HepG2 (cell line): Measurements from ENCODE around the gene COX5B. TPM values are rescaled to one million over a fixed set of nuclear protein-coding genes. Genes with fewer than 3 reads are reported as not detected.

Experiments
- FOXJ3 ChIP-seq: sonication (generic); formaldehyde crosslinking; IDR thresholded peaks from 2 replicates; pipeline ENCODE4 v1.4.0; 2020; ENCODE audit warnings: missing genetic modification reagents, mild to moderate bottlenecking, borderline replicate concordance
- HOXD1 ChIP-seq: sonication (generic); formaldehyde crosslinking; IDR thresholded peaks from 2 replicates; pipeline ENCODE4 v1.5.0; 2020; ENCODE audit warnings: missing genetic modification reagents
- JUN ChIP-seq: sonication (generic); formaldehyde crosslinking; IDR thresholded peaks from 2 replicates; pipeline ENCODE4 v1.4.0; 2020; ENCODE audit warnings: mild to moderate bottlenecking, missing genetic modification reagents
- MED8 ChIP-seq: sonication (generic); formaldehyde crosslinking; IDR thresholded peaks from 2 replicates; pipeline ENCODE4 v1.8.1; 2023; ENCODE audit warnings: mild to moderate bottlenecking, missing genetic modification reagents; ENCODE audit not compliant: insufficient replicate concordance
- MTF2 ChIP-seq: sonication (generic); formaldehyde crosslinking; IDR thresholded peaks from 2 replicates; pipeline ENCODE4 v1.5.0; 2020; ENCODE audit warnings: missing genetic modification reagents, borderline replicate concordance
- PAX8 ChIP-seq: sonication (generic); formaldehyde crosslinking; IDR thresholded peaks from 2 replicates; pipeline ENCODE4 v1.8.0; 2022; ENCODE audit warnings: mild to moderate bottlenecking, missing genetic modification reagents, borderline replicate concordance
- RARA ChIP-seq: IDR thresholded peaks from 2 replicates; pipeline ENCODE4 v1.6.1; 2016; ENCODE audit warnings: missing genetic modification reagents, missing compliant biosample characterization
- SUZ12 ChIP-seq: fragments of 150-350 bp; IDR thresholded peaks from 2 replicates; pipeline ENCODE4 v1.6.1; 2014; ENCODE audit warnings: low read depth, low read length
- ZBTB8A ChIP-seq: sonication (generic); formaldehyde crosslinking; IDR thresholded peaks from 2 replicates; pipeline ENCODE4 v1.4.0; 2020; ENCODE audit warnings: mild to moderate bottlenecking, low read depth, missing genetic modification reagents, borderline replicate concordance
- ZNF430 ChIP-seq: sonication (generic); formaldehyde crosslinking; IDR thresholded peaks from 2 replicates; pipeline ENCODE4 v1.9.0; 2021; ENCODE audit warnings: mild to moderate bottlenecking, missing genetic modification reagents
- ZNF557 ChIP-seq: sonication (generic); formaldehyde crosslinking; IDR thresholded peaks from 2 replicates; pipeline ENCODE4 v1.4.0; 2020; ENCODE audit warnings: missing genetic modification reagents
- ZNF724P ChIP-seq: sonication (generic); formaldehyde crosslinking; IDR thresholded peaks from 2 replicates; pipeline ENCODE4 v1.8.0; 2022; ENCODE audit warnings: missing genetic modification reagents, borderline replicate concordance
- ZNF768 ChIP-seq: sonication (generic); formaldehyde crosslinking; IDR thresholded peaks from 2 replicates; pipeline ENCODE4 v1.4.0; 2020; ENCODE audit warnings: missing genetic modification reagents
- ZNF781 ChIP-seq: sonication (generic); formaldehyde crosslinking; IDR thresholded peaks from 2 replicates; pipeline ENCODE4 v1.5.1; 2020; ENCODE audit warnings: borderline replicate concordance, mild to moderate bottlenecking, missing genetic modification reagents; ENCODE audit errors: not compliant biosample characterization
- ZNF782 ChIP-seq: sonication (generic); formaldehyde crosslinking; IDR thresholded peaks from 2 replicates; pipeline ENCODE4 v1.4.0; 2020; ENCODE audit warnings: missing genetic modification reagents, mild to moderate bottlenecking, borderline replicate concordance
- polyA plus RNA-seq, 8 experiments: library from polyadenylated mRNA; depleted of rRNA in 3 of 8; stranded (reverse) in 7 of 8; unstranded in 1 of 8; fragments of >200 nt; fragmentation: Illumina TruSeq in 4 of 8; extraction: Trizol in 4 of 8; gene quantifications; 2 replicates each; pipeline versions ENCODE4 v1.2.1 to v1.2.3, GENCODE V29; 2011 to 2016; ENCODE audit warnings: low read depth in 4 of 8, missing spikeins in 1 of 8, mixed read lengths in 1 of 8; ENCODE audit not compliant: insufficient read depth in 1 of 8
- total RNA-seq, 5 experiments: library from RNA; depleted of rRNA; stranded (reverse); fragments of >200 nt; fragmentation: Illumina TruSeq; extraction: Trizol; gene quantifications; 2 replicates each; pipeline ENCODE4 v1.2.3, GENCODE V29; 2016; ENCODE audit warnings: low read depth in 1 of 5
- TF ChIP-seq, protein P1 (sequence below): sonication (generic); formaldehyde crosslinking; IDR thresholded peaks from 2 replicates; pipeline ENCODE4 v1.9.0; 2021; ENCODE audit warnings: missing genetic modification reagents, borderline replicate concordance
- TF ChIP-seq, protein P2 (sequence below): sonication (generic); formaldehyde crosslinking; conservative IDR thresholded peaks from 2 replicates; pipeline ENCODE4 v1.8.0; 2022; ENCODE audit warnings: missing genetic modification reagents
- TF ChIP-seq, protein P3 (sequence below): sonication (generic); formaldehyde crosslinking; IDR thresholded peaks from 2 replicates; pipeline ENCODE4 v1.4.0; 2020; ENCODE audit warnings: missing genetic modification reagents, borderline replicate concordance

Gene COX5B
- total and polyA plus RNA-seq, 2 of the 13 experiments (the other 11 are each of a cell fraction or from before 2014, with no cell fraction given): 453 to 536 TPM

DNA sequence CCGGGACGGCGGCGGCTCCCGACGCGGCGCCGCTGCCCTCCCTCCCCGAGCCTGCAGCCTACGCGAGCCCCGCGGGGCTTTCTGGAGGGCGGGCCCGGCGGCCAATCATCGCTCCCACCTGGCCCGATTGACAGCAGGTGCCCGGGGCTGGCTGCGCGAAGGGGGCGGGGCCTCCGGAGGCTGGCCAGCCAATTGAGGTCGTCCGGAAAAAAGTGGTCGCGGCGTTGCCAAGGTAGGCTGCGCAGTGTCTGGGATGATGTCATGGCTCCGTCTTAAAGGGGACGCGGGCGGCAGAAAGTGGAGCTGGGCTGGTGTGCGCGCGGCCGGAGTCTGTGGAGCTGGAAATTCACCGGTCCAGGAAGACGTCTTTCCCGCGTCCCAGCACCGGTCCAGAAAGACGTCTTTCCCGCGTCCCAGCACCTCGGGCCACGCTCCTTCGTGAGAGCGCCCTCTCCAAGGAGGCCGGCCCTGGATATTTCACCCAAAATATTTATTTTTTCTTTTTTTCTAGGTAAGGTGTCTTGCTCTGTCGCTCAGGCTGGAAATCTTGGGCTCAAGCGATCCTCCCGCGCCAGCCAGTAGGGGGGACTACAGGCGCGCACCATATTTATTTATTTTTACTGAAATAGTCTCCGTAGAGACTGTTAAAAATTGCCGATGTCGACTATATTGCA, 18.2 kb downstream of the COX5B start, which contains the start of gene ACTR1B (continued):
- TF ChIP-seq ZNF782 (CRISPR knock-in tag): peak; percentile 82; the same call in 1 of the 2 replicates
- no peak for TF ChIP-seq ZNF781 (CRISPR knock-in tag)
- TF ChIP-seq, protein P1, sequence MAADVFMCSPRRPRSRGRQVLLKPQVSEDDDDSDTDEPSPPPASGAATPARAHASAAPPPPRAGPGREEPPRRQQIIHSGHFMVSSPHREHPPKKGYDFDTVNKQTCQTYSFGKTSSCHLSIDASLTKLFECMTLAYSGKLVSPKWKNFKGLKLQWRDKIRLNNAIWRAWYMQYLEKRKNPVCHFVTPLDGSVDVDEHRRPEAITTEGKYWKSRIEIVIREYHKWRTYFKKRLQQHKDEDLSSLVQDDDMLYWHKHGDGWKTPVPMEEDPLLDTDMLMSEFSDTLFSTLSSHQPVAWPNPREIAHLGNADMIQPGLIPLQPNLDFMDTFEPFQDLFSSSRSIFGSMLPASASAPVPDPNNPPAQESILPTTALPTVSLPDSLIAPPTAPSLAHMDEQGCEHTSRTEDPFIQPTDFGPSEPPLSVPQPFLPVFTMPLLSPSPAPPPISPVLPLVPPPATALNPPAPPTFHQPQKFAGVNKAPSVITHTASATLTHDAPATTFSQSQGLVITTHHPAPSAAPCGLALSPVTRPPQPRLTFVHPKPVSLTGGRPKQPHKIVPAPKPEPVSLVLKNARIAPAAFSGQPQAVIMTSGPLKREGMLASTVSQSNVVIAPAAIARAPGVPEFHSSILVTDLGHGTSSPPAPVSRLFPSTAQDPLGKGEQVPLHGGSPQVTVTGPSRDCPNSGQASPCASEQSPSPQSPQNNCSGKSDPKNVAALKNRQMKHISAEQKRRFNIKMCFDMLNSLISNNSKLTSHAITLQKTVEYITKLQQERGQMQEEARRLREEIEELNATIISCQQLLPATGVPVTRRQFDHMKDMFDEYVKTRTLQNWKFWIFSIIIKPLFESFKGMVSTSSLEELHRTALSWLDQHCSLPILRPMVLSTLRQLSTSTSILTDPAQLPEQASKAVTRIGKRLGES: peak; percentile 68; the same call in 1 of the 2 replicates
- peak; percentile 59; the same call in 1 of the 2 replicates for TF ChIP-seq ZNF557
- no peak; the same call in 1 of the 2 replicates for TF ChIP-seq MTF2
- TF ChIP-seq FOXJ3 (CRISPR knock-in tag): peak; percentile 73; the same call in 1 of the 2 replicates
- TF ChIP-seq, protein P2, sequence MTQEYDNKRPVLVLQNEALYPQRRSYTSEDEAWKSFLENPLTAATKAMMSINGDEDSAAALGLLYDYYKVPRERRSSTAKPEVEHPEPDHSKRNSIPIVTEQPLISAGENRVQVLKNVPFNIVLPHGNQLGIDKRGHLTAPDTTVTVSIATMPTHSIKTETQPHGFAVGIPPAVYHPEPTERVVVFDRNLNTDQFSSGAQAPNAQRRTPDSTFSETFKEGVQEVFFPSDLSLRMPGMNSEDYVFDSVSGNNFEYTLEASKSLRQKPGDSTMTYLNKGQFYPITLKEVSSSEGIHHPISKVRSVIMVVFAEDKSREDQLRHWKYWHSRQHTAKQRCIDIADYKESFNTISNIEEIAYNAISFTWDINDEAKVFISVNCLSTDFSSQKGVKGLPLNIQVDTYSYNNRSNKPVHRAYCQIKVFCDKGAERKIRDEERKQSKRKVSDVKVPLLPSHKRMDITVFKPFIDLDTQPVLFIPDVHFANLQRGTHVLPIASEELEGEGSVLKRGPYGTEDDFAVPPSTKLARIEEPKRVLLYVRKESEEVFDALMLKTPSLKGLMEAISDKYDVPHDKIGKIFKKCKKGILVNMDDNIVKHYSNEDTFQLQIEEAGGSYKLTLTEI (CRISPR knock-in tag): no peak
- no peak; the same call in 1 of the 2 replicates for TF ChIP-seq ZNF724P (CRISPR knock-in tag)
- TF ChIP-seq JUN (CRISPR knock-in tag): peak; percentile 97
- TF ChIP-seq MED8 (CRISPR knock-in tag): peak; percentile 55
- TF ChIP-seq, protein P3, sequence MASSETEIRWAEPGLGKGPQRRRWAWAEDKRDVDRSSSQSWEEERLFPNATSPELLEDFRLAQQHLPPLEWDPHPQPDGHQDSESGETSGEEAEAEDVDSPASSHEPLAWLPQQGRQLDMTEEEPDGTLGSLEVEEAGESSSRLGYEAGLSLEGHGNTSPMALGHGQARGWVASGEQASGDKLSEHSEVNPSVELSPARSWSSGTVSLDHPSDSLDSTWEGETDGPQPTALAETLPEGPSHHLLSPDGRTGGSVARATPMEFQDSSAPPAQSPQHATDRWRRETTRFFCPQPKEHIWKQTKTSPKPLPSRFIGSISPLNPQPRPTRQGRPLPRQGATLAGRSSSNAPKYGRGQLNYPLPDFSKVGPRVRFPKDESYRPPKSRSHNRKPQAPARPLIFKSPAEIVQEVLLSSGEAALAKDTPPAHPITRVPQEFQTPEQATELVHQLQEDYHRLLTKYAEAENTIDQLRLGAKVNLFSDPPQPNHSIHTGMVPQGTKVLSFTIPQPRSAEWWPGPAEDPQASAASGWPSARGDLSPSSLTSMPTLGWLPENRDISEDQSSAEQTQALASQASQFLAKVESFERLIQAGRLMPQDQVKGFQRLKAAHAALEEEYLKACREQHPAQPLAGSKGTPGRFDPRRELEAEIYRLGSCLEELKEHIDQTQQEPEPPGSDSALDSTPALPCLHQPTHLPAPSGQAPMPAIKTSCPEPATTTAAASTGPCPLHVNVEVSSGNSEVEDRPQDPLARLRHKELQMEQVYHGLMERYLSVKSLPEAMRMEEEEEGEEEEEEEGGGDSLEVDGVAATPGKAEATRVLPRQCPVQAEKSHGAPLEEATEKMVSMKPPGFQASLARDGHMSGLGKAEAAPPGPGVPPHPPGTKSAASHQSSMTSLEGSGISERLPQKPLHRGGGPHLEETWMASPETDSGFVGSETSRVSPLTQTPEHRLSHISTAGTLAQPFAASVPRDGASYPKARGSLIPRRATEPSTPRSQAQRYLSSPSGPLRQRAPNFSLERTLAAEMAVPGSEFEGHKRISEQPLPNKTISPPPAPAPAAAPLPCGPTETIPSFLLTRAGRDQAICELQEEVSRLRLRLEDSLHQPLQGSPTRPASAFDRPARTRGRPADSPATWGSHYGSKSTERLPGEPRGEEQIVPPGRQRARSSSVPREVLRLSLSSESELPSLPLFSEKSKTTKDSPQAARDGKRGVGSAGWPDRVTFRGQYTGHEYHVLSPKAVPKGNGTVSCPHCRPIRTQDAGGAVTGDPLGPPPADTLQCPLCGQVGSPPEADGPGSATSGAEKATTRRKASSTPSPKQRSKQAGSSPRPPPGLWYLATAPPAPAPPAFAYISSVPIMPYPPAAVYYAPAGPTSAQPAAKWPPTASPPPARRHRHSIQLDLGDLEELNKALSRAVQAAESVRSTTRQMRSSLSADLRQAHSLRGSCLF (CRISPR knock-in tag): peak; percentile 80; the same call in 1 of the 2 replicates
- TF ChIP-seq ZNF768 (CRISPR knock-in tag): peak; percentile 64; the same call in 1 of the 2 replicates
- TF ChIP-seq SUZ12: no peak
- TF ChIP-seq ZNF430 (CRISPR knock-in tag): peak; percentile 32; the same call in 1 of the 2 replicates
- TF ChIP-seq HOXD1: 0 out of 2 replicates have a peak, but pooled peaks have one; percentile 34
- peak; percentile 31; the same call in 1 of the 2 replicates for TF ChIP-seq PAX8 (CRISPR knock-in tag)
- no peak; the same call in 1 of the 2 replicates for TF ChIP-seq ZBTB8A (CRISPR knock-in tag)
- no peak for TF ChIP-seq RARA (CRISPR knock-in tag)
